ENCODE measurements around the gene PHLPP1. TPM values are rescaled to one million over a fixed set of nuclear protein-coding genes. Genes with fewer than 3 reads are reported as not detected.

Gene PHLPP1
- total RNA-seq, 2 donors from 2014 or later = 8.6 to 20.8 TPM

- ATAC-seq = no peak
- H3K27ac ChIP-seq = no peak overlapping the region
Measured at GRCh38 chr18:62784338-62784965, 69.1 kb downstream of the PHLPP1 start.

GRCh38 chr18:62784966-62785413 is 69.6 kb downstream of the PHLPP1 start:
- H3K36me3 ChIP-seq (replicated peaks in 1 of 2; ENCODE audit: insufficient read depth in 1 of 2, low read depth in 2 of 2) = no peaks in the 10 kb centered on the region
- no peak overlapping the region for H3K27ac ChIP-seq
- ATAC-seq (no peak), DNase-seq (no peak)
- WGBS, 2 donors = 61 to 66% methylated on average over 3 of the region's 3 CpGs
- peaks cover 17% of the 10 kb centered on the region for H3K4me1 ChIP-seq
- no peaks in the 10 kb centered on the region for H3K9me3 ChIP-seq
- intact Hi-C loops (cut with DNase I) = no loop called here
- H3K4me3 ChIP-seq = no peak overlapping the region
- no peak for TF ChIP-seq CTCF (IDR thresholded peaks at IDR 0.05)
- no peaks in the 10 kb centered on the region for H3K27me3 ChIP-seq

More at GRCh38 chr18:62784338-62784965, 69.1 kb downstream of the PHLPP1 start:
- no peaks in the 10 kb centered on the region for H3K9me3 ChIP-seq
- no peaks in the 10 kb centered on the region for H3K36me3 ChIP-seq (replicated peaks in 1 of 2; ENCODE audit: insufficient read depth in 1 of 2, low read depth in 2 of 2)
- DNase-seq = no peak
- no peaks in the 10 kb centered on the region for H3K27me3 ChIP-seq
- H3K4me3 ChIP-seq = no peak overlapping the region
- TF ChIP-seq CTCF (IDR thresholded peaks at IDR 0.05) = no peak
- TF ChIP-seq POLR2A (IDR thresholded peaks at IDR 0.05) = no peak
- peaks cover 17% of the 10 kb centered on the region for H3K4me1 ChIP-seq
- 61 to 62% methylated on average over 4 of the region's 4 CpGs for WGBS, 2 donors
- intact Hi-C loops (cut with DNase I) = no loop called here

- Histone ChIP-seq H3K27ac (no peak overlapping the region), H3K9me3 (no peaks in the 10 kb centered on the region), H3K27me3 (no peaks in the 10 kb centered on the region), H3K36me3 (replicated peaks in 1 of 2; ENCODE audit: insufficient read depth in 1 of 2, low read depth in 2 of 2) (no peaks in the 10 kb centered on the region), H3K4me3 (no peak overlapping the region), H3K4me1 (peaks cover 20% of the 10 kb centered on the region)
- no peak for DNase-seq
- intact Hi-C loops (cut with DNase I) = no loop called here
- TF ChIP-seq CTCF (IDR thresholded peaks at IDR 0.05) (no peak), POLR2A (IDR thresholded peaks at IDR 0.05) (no peak)
- ATAC-seq = no peak
- 92 to 97% methylated on average over 3 of the region's 3 CpGs for WGBS, 2 donors
Measured at GRCh38 chr18:62786689-62787088, 71.3 kb downstream of the PHLPP1 start.

- H3K4me1 ChIP-seq = peaks cover 21% of the 10 kb centered on the region
- intact Hi-C loops (cut with DNase I) = no loop called here
- no peak for DNase-seq
- TF ChIP-seq CTCF (IDR thresholded peaks at IDR 0.05) = no peak
- TF ChIP-seq POLR2A (IDR thresholded peaks at IDR 0.05) = no peak
- no peak overlapping the region for H3K4me3 ChIP-seq
- no peaks in the 10 kb centered on the region for H3K36me3 ChIP-seq (replicated peaks in 1 of 2; ENCODE audit: insufficient read depth in 1 of 2, low read depth in 2 of 2)
- H3K9me3 ChIP-seq = no peaks in the 10 kb centered on the region
- no peak for ATAC-seq
- H3K27ac ChIP-seq = no peak overlapping the region
- no peaks in the 10 kb centered on the region for H3K27me3 ChIP-seq
- WGBS, 2 donors = 89 to 93% methylated on average over 3 of the region's 3 CpGs
Measured at GRCh38 chr18:62788111-62788510, 72.8 kb downstream of the PHLPP1 start.

GRCh38 chr18:62788876-62789275 is 73.5 kb downstream of the PHLPP1 start:
- 60 to 63% methylated on average over 3 of the region's 3 CpGs for WGBS, 2 donors
- intact Hi-C loops (cut with DNase I) = no loop called here

More at GRCh38 chr18:62788876-62789275, 73.5 kb downstream of the PHLPP1 start:
- H3K36me3 ChIP-seq (replicated peaks in 1 of 2; ENCODE audit: insufficient read depth in 1 of 2, low read depth in 2 of 2) = no peaks in the 10 kb centered on the region
- no peak for TF ChIP-seq CTCF (IDR thresholded peaks at IDR 0.05)
- TF ChIP-seq POLR2A (IDR thresholded peaks at IDR 0.05) = no peak
- H3K4me1 ChIP-seq = peaks cover 21% of the 10 kb centered on the region
- ATAC-seq (no peak), DNase-seq (no peak)
- no peaks in the 10 kb centered on the region for H3K27me3 ChIP-seq
- no peaks in the 10 kb centered on the region for H3K9me3 ChIP-seq
- H3K4me3 ChIP-seq = no peak overlapping the region
- H3K27ac ChIP-seq = no peak overlapping the region
